ENCODE results near the gene DLG2. TPM values are rescaled to one million over a fixed set of nuclear protein-coding genes. Genes with fewer than 3 reads are reported as not detected.
A peak's percentile ranks its signal among the peaks of the same experiment; 100 is the strongest.

The DLG2 gene
- total RNA-seq, 1 experiment from 2014 or later = 2.3 TPM

GRCh38 chr11:83855237-83855636 is 1771.9 kb downstream of the DLG2 start:
- no peak for DNase-seq (ENCODE audit: low read depth)

- no peak for DNase-seq (ENCODE audit: low read depth)
These were observed 1774.2 kb downstream of the DLG2 start for GRCh38 chr11:83852775-83853442.

GRCh38 chr11:83852012-83852411 is 1775.1 kb downstream of the DLG2 start:
- no peak for DNase-seq (ENCODE audit: low read depth)

- no peak for DNase-seq (ENCODE audit: low read depth)
These were observed 1779.6 kb downstream of the DLG2 start for GRCh38 chr11:83847467-83848034.

- DNase-seq (ENCODE audit: low read depth) = no peak
These were observed 1781.3 kb downstream of the DLG2 start for GRCh38 chr11:83845797-83846196.

GRCh38 chr11:83840326-83840725 is 1786.8 kb downstream of the DLG2 start:
- no peak for DNase-seq (ENCODE audit: low read depth)

GRCh38 chr11:83836883-83837654 is 1790.1 kb downstream of the DLG2 start:
- DNase-seq (ENCODE audit: low read depth) = peak; percentile 24

- no peak for DNase-seq (ENCODE audit: low read depth)
These were observed 1791.1 kb downstream of the DLG2 start for GRCh38 chr11:83836065-83836464.

GRCh38 chr11:83835423-83835822 is 1791.7 kb downstream of the DLG2 start:
- no peak for DNase-seq (ENCODE audit: low read depth)

- no peak for DNase-seq (ENCODE audit: low read depth)
These were observed 1795.2 kb downstream of the DLG2 start for GRCh38 chr11:83831929-83832328.

GRCh38 chr11:83827940-83828554 is 1799.1 kb downstream of the DLG2 start:
- peak; percentile 9 for DNase-seq (ENCODE audit: low read depth)

GRCh38 chr11:83827520-83827919 is 1799.6 kb downstream of the DLG2 start:
- DNase-seq (ENCODE audit: low read depth) = no peak

- DNase-seq (ENCODE audit: low read depth) = no peak
These were observed 1801.1 kb downstream of the DLG2 start for GRCh38 chr11:83826078-83826477.

- no peak for DNase-seq (ENCODE audit: low read depth)
These were observed 1803.6 kb downstream of the DLG2 start for GRCh38 chr11:83823461-83824025.

GRCh38 chr11:83819931-83820549 is 1807.1 kb downstream of the DLG2 start:
- peak; percentile 45 for DNase-seq (ENCODE audit: low read depth)

GRCh38 chr11:83818349-83818748 is 1808.8 kb downstream of the DLG2 start:
- peak; percentile 41 for DNase-seq (ENCODE audit: low read depth)

- DNase-seq (ENCODE audit: low read depth) = no peak
These were observed 1810.5 kb downstream of the DLG2 start for GRCh38 chr11:83816572-83817187.

GRCh38 chr11:83815736-83816135 is 1811.4 kb downstream of the DLG2 start:
- DNase-seq (ENCODE audit: low read depth) = peak; percentile 11

- DNase-seq (ENCODE audit: low read depth) = no peak
These were observed 1813.8 kb downstream of the DLG2 start for GRCh38 chr11:83813296-83813695.

GRCh38 chr11:83809274-83809673 is 1817.9 kb downstream of the DLG2 start:
- DNase-seq (ENCODE audit: low read depth) = no peak

GRCh38 chr11:83801799-83802198 is 1825.3 kb downstream of the DLG2 start:
- no peak for DNase-seq (ENCODE audit: low read depth)
